SW480 (cell line): Measurements from ENCODE around the gene TSPAN11.
A peak's percentile ranks its signal among the peaks of the same experiment; 100 is the strongest.

ENCODE experiments used
- DNase-seq: peaks from one replicate; pipeline ENCODE4 v3.0.0-alpha.2; 2016; ENCODE audit warnings: low spot score

TSPAN11 gene

DNA sequence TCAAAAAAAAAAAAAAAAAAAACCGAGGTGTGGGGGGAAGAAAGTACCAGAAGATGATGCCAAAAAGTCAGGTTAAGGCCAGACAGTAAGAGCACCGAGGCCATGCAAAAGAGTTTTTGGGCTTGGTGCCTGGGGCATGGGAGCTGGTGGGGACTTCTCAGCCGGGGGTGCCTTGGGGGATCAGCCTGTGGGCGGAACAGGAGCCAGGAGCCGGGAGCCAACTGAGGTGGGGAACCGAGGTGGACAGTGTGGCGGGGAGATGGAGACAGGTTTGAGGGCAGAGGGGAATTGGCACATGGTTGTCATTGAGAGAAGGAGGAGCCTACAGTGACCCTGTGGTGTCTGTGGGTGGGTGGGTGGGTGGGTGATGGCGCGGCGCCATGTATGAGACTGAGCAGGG is 33.2 kb downstream of the TSPAN11 start:
- DNase-seq: no peak

DNA sequence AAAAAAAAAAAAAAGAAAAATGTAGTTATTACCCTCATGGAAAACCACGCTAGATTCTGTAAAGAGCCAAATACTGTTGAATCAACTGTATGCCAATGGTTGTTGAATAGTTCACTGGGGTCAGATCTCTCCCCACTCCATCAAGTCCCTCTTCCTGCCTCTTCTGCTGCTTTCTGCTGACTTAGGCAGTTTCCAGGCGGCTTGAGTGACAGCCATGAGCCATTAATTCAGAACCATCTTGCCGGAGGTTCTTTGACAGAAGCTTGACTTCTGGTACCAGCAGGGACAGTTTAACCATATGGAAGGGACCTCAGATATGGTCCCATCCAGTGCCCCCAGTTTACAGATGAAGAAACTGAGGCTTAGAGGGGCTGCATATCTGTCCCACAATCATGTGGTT is 34.5 kb downstream of the TSPAN11 start:
- no peak for DNase-seq

DNA sequence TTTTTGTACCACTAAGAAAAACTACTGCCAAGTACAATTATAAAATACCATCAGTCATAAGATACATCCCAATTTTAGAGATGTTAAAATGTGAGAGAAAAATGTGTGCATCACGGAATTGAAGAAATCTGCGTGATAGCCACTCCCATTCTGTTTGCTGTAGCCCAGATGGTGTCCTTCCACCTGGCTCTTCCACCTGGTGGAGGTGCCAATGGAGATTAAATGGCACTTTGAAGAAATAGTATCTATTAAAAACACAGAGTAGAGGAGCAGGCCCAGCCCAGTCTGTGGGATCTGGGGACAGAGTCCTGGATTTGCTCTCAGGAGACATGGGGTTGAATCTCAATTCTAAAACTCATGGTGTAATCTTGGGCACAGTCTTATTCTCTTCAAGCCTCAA is 35.5 kb downstream of the TSPAN11 start:
- DNase-seq: no peak

DNA sequence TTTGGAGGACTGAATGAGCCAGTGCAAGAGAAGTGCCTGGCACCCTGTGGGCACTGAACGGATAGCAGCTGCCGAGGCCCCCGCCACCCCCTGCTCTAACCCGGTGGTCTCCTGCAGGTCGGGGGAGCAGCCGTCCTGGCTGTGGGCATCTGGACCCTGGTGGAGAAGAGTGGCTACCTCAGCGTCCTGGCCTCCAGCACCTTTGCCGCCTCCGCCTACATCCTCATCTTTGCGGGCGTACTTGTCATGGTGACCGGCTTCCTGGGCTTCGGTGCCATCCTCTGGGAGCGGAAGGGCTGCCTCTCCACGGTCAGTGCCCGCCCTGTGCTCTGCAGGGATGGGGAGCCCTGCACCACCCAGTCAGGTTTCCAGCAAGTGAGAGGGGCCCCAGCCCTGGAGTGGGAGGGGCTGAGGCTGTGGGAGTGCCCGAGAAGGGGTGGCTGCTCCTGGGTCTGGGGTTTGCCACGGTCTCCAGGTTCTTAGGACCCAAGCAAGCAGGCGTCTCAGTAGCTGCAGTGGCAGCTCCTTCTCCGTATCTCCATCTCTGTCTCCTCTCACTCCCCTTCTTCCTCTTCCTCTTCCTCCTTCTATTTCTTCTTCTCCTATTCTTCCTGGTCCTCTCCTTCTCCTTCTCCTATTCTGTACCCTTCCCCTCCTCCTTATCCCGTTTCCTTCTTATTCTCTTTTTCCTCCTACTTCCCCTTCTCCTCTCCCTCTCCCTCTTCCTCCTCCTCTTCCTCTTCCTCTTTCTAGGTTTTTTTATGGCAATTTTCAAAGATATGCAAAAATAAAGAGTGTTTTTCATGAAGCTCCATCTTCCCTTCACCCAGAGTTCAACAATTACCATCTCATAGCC is 37.4 kb downstream of the TSPAN11 start:
- DNase-seq: no peak

DNA sequence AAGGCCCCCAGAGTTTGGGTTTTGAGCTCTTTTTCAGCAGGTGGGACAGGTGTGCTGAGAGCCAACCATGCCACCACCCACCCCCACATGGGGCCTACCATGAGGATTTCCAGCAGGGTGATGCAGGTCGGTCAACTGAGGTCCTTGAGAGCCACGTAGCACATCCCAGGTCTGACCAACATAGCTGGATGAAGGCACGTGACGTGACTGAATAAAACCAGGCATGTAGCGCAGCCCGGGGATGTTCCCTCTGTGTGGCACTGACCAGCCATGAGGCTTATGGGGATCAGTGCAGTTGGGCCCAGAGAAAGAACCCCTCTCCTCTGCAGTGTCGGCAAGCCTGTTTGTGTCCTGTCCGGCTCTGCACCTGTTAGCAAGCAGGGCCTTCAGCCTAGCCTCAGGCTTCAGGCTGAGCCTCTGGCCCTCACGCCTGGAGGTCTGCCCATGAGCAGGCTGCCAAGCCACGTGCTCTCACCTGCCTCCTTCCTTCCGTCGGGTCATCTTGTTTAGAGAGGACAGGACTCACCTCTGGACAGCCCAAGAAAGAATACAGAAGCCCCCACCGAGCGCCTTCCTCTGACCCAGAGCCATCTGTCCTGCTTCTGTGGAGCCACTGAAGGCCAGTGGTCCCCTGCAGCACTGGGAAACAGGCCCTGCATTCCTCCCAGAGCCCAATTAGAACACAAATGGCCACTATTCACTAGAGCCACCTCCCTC is 38.5 kb downstream of the TSPAN11 start:
- no peak for DNase-seq

DNA sequence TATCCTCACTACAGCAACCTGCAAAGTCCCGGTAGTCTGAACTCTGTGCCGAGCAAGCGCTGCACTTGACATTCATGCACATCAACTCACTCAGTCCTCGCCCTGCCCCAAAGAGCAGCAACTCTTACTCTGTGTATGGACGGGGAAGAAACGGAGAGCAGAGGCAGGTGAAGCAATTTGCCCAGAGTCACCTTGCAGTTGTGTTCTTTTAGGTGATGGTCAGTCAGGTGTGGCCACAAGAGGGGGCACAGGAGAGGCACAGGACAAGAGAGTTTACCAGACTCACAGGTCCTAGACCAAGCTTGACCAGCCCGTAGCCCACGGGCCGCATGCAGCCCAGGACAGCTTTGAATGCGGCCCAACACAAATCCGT is 39.1 kb downstream of the TSPAN11 start:
- DNase-seq: peak; percentile 34

DNA sequence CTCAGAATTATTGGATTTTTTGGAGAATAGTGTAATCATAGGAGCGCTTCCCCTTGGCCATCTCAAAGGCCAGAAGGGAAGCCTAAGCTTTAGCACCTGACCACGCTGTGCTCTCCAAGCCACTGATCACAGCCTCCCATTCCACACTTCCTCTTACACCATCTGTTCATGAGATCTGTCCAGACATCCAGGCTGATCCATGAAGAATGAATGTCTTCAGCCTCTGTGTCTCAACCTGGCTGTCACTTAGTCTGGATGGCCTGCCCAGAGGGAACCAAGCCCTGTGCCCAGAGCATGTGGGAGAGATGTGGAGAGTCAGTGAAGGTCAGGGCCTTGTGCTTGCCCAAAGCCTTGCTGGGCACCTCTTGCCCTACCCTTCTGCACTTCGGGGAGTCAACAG is 40.5 kb downstream of the TSPAN11 start:
- DNase-seq: no peak

DNA sequence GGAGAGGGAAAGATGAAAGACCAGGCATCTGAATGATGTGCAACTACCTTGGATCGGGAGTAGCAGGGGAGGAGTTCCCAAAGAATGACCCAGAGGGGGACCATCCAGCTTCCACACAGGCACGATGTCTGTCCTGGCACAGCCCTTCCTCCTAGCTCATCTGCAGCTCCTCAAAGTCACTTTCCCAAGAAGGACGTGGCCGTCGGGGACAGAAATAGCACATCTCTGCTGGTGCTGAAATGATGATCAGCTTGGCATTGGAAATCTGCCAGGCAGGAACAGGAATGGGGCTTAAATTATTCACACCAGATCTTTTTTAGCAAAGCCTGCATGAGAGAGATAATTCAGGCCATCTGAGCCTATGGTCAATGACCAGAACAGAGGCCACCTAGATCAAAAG is 41.7 kb downstream of the TSPAN11 start:
- DNase-seq: no peak

DNA sequence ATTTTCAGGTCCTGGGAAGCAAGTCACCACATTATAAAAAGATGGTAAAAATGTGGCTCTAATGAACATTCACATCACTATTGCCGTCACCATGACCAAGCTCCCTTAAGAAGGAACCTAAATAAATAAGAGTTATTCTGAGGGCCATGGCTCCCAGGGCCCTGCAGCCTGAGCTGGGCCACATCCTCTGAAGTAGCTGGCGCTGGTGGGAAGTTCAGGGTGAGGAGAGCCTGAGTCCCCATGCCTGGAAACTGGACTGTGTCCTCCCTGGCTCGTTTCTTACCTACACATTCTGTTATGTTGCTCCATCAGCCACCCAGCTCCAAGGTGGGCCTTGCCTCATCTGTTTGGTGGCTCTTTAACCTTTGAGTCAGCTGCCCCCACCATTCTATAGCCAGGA is 42.5 kb downstream of the TSPAN11 start:
- no peak for DNase-seq

DNA sequence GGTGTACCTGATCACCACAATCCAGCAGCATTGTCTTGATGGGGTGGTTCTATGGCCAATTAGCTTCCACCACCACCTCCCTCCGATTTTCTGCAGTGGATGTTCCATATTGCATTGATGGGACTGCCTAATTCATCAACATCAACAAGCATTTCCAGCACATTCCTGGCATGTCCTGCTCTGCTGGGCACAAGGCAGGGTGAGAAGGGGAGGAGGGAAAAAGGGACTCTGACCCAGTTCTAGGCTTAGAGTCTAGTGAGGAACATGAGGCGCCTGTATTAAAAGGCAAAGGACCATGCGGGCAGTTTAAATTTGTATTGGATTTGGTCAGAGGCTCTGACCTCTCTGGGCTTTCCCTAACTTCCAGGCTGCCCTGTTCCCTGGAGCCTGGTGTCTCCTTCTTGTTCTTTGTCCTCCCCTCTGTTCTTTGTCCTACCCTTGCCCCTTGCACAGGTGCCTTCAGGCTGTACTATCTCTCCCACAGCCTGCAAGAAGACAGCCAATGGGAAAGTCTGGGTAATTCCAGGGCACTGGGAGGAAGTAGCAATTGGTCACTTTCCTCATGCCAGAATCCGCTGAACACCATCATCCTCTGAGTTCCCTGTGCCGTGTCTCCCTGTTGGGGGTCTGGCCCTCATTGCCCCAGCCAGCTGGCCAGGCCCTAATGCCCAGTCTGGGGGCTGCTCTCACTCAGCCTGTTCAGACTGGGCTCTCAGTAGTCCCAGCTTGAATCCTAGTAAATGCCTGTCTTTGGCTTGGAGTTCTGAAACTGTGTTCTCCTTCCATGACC is 43.3 kb downstream of the TSPAN11 start:
- no peak for DNase-seq

DNA sequence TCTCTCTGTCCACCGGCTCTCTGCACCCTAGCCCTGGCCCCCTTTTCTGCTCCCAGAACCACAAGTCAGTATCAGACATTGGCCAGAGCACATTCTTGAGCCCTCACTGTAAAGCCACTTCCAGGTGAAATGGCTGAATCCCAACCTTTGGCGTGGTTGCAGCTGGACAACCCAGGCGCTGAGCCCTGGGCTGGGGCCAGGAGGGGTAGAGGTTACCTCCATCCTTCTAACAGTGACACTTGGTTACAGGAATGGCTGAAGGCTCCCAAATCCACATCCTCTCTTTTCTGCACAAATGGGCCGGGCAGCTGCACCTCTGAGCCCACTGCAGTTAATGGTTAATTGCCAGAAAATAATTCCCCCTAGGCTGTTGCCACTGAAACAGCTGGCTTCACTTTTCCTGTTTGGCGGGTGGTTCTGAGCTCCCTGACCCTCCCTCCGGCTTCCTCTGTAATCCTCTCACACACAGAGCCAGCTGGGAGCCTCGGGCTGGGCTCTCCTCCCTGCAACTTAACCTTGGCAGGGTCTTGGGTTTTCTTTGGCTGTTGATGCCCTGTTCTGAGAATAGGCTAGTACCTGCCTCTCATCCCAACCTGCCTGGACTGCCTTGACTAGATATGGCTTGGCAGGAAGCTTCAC is 44.1 kb downstream of the TSPAN11 start:
- no peak for DNase-seq

DNA sequence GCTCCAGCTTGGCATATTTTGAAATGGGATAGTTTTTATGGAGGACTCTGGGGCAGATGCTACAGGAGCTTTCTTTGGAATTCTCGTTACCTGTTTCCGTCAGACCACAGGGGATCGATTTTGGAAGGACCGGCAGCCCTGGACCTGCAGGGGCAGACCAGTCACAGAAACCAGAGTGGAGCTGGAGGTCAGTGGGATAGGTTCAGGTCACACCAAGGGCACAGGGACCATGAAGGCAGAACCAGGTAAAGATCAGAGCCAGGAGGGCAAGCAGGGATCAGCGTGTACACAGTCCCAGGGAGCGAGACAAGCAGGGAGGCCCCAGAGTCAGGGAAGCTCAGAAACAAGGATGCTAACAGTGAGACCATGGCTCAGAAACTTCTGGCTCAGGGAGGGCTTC is 45.5 kb downstream of the TSPAN11 start:
- no peak for DNase-seq

DNA sequence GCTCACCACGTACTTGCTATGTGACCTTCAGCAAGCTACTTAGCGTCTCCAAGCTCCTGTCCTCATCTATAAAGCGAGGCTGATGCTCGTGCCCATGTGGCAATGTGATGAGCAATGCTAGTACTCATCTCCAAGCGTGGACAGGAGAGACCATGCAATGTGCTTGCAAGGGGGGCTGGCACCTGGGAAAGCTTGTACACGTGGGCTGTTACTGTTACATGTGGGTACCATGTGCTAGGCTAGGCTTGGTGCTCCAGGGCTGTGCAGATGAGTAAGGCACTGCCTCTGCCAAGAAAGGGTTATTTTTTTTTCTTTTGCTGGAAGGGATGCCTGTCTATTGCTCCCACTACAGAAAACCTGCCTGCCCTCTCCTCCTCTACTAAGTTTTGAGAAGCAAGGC is 46.6 kb downstream of the TSPAN11 start:
- no peak for DNase-seq

DNA sequence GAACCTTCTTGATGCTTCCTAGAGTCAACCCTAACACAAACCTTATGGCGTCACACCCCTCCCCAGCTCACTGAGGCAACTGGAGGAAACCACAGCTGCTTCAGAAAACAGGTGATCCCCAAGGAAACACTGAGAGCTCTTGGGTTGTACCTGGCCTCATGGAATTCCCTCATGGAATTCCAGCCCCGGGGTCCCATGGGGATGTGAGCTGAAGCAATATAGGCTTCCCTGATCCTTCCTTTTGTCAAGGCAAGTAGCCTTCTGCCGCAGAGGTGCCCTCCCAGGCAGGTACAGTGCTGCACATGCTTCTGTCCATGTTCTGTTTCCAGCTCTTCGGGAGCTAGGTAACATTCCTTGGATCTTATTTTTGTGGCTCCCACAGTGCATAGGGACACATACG is 47.3 kb downstream of the TSPAN11 start:
- no peak for DNase-seq

DNA sequence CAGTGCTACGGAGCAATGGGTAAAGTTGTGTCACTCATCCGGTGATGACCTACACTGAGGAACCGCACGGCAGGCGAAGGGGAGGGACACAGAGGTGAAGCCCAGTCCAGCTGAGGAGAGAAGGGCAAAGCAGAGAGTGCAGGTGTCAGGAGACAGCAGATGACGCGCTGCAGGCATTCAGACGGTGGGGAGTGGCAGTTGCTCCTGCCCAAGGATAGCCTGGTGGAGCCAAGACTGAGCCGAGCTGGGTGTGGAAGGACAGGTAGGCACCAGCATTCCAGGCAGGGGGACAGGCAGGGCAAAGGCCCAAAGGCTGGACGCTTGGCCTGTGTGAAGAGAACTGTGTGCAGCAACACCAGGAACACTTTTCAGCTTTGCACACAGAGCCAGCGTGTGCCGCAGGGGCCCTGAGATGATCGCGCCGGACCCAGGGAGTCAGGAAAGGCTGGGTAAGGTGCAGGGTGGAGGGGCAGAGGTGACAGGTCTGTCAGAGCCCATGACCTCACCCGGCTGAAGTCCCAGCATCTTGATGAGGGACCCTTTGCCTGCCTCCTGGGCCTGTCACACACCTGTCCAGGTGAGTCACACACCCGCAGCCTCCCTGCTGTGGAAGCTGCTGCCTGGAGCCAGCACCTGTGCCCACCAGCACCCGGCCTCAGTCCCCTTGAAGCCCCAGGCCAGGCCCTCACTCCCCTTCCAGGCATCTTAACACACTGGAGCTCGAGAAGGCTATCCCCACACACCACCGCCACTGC is 48.4 kb downstream of the TSPAN11 start:
- no peak for DNase-seq

DNA sequence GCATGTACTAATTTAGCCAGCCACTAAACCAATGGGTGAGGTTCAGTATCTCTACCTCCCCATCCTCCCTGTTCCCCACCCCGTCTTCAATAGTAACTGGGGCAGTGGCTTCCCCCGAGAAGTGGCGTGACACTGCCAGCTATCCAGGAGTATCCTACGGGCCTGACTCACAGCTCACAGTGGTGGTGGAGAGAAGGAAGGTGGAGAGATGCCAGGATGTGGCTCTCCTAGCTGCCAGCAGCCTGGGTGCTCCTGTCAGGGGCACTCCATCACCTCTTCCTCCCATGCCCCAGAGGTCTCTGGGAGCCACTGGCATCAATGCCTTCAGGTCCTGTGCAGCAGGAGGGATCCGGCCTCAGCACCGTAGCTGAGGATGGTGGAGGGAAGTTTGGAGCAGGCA is 49.0 kb downstream of the TSPAN11 start:
- DNase-seq: no peak

DNA sequence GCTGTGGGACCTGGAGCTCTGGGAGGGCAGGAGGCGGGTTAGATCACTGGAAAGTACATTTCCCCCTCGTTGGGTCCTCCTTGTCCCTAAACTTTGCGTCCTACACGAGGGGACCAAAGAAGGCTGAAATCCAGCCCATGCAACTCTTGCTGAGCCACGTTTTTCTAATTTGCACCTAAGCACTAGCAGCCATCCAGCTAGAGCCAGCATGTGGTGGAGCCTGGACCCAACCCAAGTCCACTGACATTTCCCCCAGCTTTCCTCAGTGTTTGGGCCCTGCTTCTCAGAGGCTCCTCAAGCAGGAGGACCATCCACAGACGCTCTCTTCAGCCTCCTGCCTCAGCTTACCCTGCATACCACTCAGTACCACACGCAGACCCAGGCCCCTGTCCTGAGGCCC is 49.7 kb downstream of the TSPAN11 start:
- no peak for DNase-seq

DNA sequence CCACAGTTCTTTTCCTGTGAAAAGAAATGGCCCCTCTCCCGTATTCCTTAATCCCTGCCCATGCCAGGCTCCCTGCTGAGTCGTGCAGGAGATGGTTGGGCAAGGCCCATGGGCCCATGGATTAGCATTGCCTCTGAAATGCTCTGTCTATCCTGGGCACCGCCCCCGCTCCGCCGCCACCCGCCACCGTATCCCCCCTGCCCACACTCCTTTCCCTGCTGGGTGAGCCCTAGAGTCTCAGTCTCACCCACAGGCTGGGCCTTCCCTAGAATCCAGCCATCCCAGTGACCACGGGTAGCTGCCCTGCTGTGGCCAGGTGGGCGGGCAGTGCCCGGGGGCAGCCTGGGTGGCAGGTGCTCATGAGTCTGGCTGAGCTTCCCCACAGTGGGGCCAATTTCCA is 50.6 kb downstream of the TSPAN11 start:
- no peak for DNase-seq

DNA sequence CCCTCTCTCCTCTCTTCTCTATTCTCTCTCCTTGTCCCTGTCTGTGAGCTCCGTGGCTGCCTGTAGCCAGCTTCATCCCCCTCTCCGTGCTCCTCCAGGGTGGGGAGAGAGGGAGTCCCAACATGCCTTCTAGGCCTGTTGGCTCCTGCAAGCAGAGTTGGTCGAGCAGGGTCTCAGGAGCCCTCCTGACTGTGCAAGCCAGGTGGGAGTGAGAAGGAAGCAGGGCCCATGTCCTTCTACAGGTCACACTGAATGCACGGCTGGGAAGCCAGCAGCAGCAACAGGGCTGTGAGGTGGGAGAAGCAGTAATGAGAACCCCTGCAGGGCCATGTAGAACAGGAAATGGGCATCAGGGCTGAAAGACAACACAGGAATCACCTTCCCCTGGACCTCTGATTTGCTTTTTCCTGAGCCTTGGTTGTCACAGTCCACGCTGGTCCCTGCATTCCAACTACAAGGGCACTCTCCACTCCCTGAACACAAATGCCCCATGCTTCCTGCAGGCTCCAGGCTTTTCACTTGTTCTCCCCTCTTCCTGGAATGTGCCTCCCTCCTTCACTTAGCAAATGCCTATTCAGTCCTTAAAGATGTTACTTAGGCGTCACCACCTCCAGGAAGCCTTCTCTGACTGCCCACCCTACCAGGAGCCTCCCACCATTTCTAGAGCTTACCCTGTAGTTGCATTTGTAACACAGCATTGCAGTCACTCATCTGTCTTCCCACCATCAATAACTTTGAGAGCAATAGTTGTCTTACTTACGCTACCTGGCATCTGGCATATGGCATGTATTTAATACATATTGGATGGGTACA is 51.2 kb downstream of the TSPAN11 start:
- no peak for DNase-seq

DNA sequence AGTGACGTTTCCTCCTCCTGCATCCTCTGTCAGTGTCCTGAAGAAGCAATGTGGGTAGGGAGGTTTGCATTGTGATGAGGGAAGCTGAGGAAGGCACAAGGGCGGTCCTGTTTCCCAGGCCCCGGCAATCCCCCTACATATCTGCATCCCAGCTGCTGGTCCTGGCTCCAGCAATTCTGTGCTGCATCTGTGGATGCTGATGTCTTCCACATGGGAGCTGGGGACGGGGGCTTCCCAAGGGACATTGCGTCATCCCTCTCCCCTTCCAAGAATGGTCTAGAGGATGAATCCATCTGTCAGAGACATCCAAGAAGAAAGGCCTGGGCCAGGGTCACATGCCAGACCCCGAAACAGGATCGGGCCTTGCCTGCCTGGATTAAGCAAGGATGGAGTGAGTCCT is 52.1 kb downstream of the TSPAN11 start:
- DNase-seq: no peak
